Psoas muscle (tissue), 8 donors: ENCODE data around the gene COL8A2. TPM values are rescaled to one million over a fixed set of nuclear protein-coding genes. Genes with fewer than 3 reads are reported as not detected.

ENCODE experiments used
- ATAC-seq, 4 donors: fragments of 200-7000 bp; cut with Tn5 transposase; one replicate each; pipeline ENCODE4 v1.9.1; 2020; ENCODE audit warnings: moderate library complexity in 3 of 4, mild to moderate bottlenecking in 2 of 4
- DNase-seq, 2 donors: peaks; one replicate each; pipeline ENCODE4 v3.0.0-alpha.2; 2020
- H3K27ac ChIP-seq: fragments of 200-600 bp; one replicate; pipeline ENCODE4 v1.8.0; 2022
- H3K27me3 ChIP-seq, 3 donors: fragments of 200-600 bp in 1 of 3; one replicate each; pipeline versions ENCODE4 v1.6.1 to v1.8.0; 2013 to 2022; ENCODE audit warnings: low read length in 2 of 3, mild to moderate bottlenecking in 2 of 3, moderate library complexity in 1 of 3; ENCODE audit not compliant: insufficient read depth in 3 of 3
- H3K36me3 ChIP-seq, 2 donors: fragments of 200-600 bp in 1 of 2; one replicate each; pipeline versions ENCODE4 v1.6.1 to v1.8.0; 2013 to 2022; ENCODE audit warnings: low read depth in 1 of 2, mild to moderate bottlenecking in 1 of 2, moderate library complexity in 1 of 2; ENCODE audit not compliant: insufficient read depth in 1 of 2
- H3K4me1 ChIP-seq: fragments of 200-600 bp; one replicate; pipeline ENCODE4 v1.8.0; 2022
- H3K4me3 ChIP-seq: fragments of 200-600 bp; one replicate; pipeline ENCODE4 v1.8.0; 2022; ENCODE audit warnings: mild to moderate bottlenecking
- H3K9me3 ChIP-seq: fragments of 200-600 bp; one replicate; pipeline ENCODE4 v1.8.0; 2022
- CTCF ChIP-seq: fragments of 200-600 bp; IDR thresholded peaks from one replicate; pipeline ENCODE4 v1.8.0; 2022; ENCODE audit warnings: antibody characterized with exemption
- WGBS, 3 donors: extraction: QIAGEN DNeasy Blood & Tissue Kit; methylation state at CpG; one replicate each; pipeline versions ENCODE4 v1.1.6 to v1.1.7; 2013; 5-methylcytosine and 5-hydroxymethylcytosine counted together
- intact Hi-C, 2 donors: fragments of 100-400 bp; cut with DNase I; formaldehyde crosslinking; loops; one replicate each; pipeline versions ENCODE4 v1.11.0 to v1.14.2; 2022
- polyA plus RNA-seq, 3 donors: library from polyadenylated mRNA; stranded (reverse); fragments of 200-250 nt; gene quantifications; one replicate each; pipeline ENCODE4 v1.2.3, GENCODE V29; 2013
- total RNA-seq, 4 donors: library from RNA; stranded (reverse); fragmentation: NEBNext Ultra II Directional in 2 of 4; extraction: Animal tissue kit (Norgen Biotek cat#: 25700) in 2 of 4; gene quantifications; one replicate each; pipeline versions ENCODE4 v1.2.1 to v1.2.4, GENCODE V29; 2021 to 2023
- donor health status: healthy with polysubstance abuse.
- donor health status: DM: no; HTN: no; CAD: no; lungs with moderate emphysema.
- donor health status: Bipolar disorder and iron deficiency.
- donor health status: healthy.
- donor health status: DM: yes; HTN: yes; CAD: no.
- donor health status: DM: no; HTN: no; CAD: no.
- donor health status: DM: no; HTN: no; CAD: no.
- donor health status: DM: yes; HTN: yes; CAD: no.

Gene COL8A2
- total and polyA plus RNA-seq, 7 donors = 0.06 to 0.41 (median 0.15) TPM

- no peaks in the 10 kb centered on the region for H3K27me3 ChIP-seq
- no peaks in the 10 kb centered on the region for H3K9me3 ChIP-seq
- ATAC-seq (no peak), DNase-seq (no peak)
- 35 to 54% (median 39%) methylated on average over 9 of the region's 9 CpGs for WGBS, 3 donors
- peak overlapping the region; percentile 100 for H3K4me3 ChIP-seq
- peaks cover 62% of the 10 kb centered on the region for H3K4me1 ChIP-seq
- no peaks in the 10 kb centered on the region for H3K36me3 ChIP-seq
- intact Hi-C loops = loop anchor here (5.0 to 10.0 kb wide), 4 partner anchors 64 to 227 kb away; partner anchors contain the start of genes STK40 (in 1 of the 2) and THRAP3 (in 1 of the 2)
- TF ChIP-seq CTCF = no peak
- H3K27ac ChIP-seq = peak overlapping the region; percentile 100
Measured at GRCh38 chr1:36157973-36158826, 33.2 kb upstream of the COL8A2 start.

GRCh38 chr1:36157115-36157903 lies 32.3 kb upstream of the COL8A2 start:
- TF ChIP-seq CTCF = no peak
- Histone ChIP-seq H3K9me3 (no peaks in the 10 kb centered on the region), H3K4me3 (peak overlapping the region; percentile 100), H3K27ac (peak overlapping the region; percentile 100), H3K27me3 (no peaks in the 10 kb centered on the region), H3K4me1 (peaks cover 53% of the 10 kb centered on the region), H3K36me3 (no peaks in the 10 kb centered on the region)
- DNase-seq (no peak), ATAC-seq (no peak)
- 6 to 10% (median 7%) methylated on average over 8 to 9 of the region's 9 CpGs for WGBS, 3 donors
- intact Hi-C loops = loop anchor here (5.0 to 10.0 kb wide), 4 partner anchors 65 to 227 kb away; partner anchors contain the start of genes STK40 (in 1 of the 2) and THRAP3 (in 1 of the 2)

GRCh38 chr1:36156329-36157114 lies 31.5 kb upstream of the COL8A2 start:
- Histone ChIP-seq H3K4me3 (peak overlapping the region; percentile 100), H3K27ac (peak overlapping the region; percentile 100), H3K36me3 (no peaks in the 10 kb centered on the region), H3K9me3 (no peaks in the 10 kb centered on the region), H3K4me1 (peaks cover 53% of the 10 kb centered on the region), H3K27me3 (no peaks in the 10 kb centered on the region)
- no peak for TF ChIP-seq CTCF
- 0 to 1% (median 1%) methylated on average over 56 to 69 of the region's 69 CpGs for WGBS, 3 donors
- intact Hi-C loops = loop anchor here (5.0 to 10.0 kb wide), 4 partner anchors 66 to 228 kb away; partner anchors contain the start of genes STK40 (in 1 of the 2) and THRAP3 (in 1 of the 2)
- DNase-seq (peak; percentile 72 to 82), ATAC-seq (peak; percentile 35 to 65 (median 62))
